Chondrocyte (in vitro differentiated cells): ENCODE results near the gene CRIM1. TPM values are rescaled to one million over a fixed set of nuclear protein-coding genes. Genes with fewer than 3 reads are reported as not detected.
A peak's percentile ranks its signal among the peaks of the same experiment; 100 is the strongest.

ENCODE experiments used
- DNase-seq: peaks from one replicate; pipeline ENCODE4 v3.0.0; 2021; ENCODE audit warnings: mixed read lengths, low spot score
- H3K27ac Mint-ChIP-seq: one replicate; pipeline ENCODE4 v1.8.0; 2021; ENCODE audit warnings: mild to moderate bottlenecking, moderate library complexity, mixed read lengths; ENCODE audit not compliant: unreplicated experiment
- H3K27me3 Mint-ChIP-seq: 2 replicates; pipeline ENCODE4 v1.8.0; 2021; ENCODE audit warnings: low read depth, mixed read lengths
- H3K36me3 Mint-ChIP-seq: 2 replicates; pipeline ENCODE4 v1.8.0; 2021; ENCODE audit warnings: low read depth, mixed read lengths
- H3K4me1 Mint-ChIP-seq: 2 replicates; pipeline ENCODE4 v1.8.0; 2021; ENCODE audit warnings: low read depth, mild to moderate bottlenecking, mixed read lengths
- H3K4me3 Mint-ChIP-seq: one replicate; pipeline ENCODE4 v1.8.0; 2021; ENCODE audit warnings: mild to moderate bottlenecking, moderate library complexity, mixed read lengths; ENCODE audit not compliant: unreplicated experiment
- H3K9me3 Mint-ChIP-seq: 2 replicates; pipeline ENCODE4 v1.8.0; 2021; ENCODE audit warnings: low read depth, mixed read lengths
- total RNA-seq: library from RNA; stranded (reverse); gene quantifications from 3 replicates; pipeline ENCODE4 v1.2.1, GENCODE V29; 2021
- TF ChIP-seq, protein P1 (sequence below): fragments of 200-600 bp; sonication (generic); IDR thresholded peaks from 2 replicates; pipeline ENCODE4 v1.5.0; 2021; ENCODE audit warnings: antibody characterized with exemption, mild to moderate bottlenecking, moderate library complexity

Gene CRIM1
- total RNA-seq, 1 donor from 2014 or later, result 194 TPM

DNA sequence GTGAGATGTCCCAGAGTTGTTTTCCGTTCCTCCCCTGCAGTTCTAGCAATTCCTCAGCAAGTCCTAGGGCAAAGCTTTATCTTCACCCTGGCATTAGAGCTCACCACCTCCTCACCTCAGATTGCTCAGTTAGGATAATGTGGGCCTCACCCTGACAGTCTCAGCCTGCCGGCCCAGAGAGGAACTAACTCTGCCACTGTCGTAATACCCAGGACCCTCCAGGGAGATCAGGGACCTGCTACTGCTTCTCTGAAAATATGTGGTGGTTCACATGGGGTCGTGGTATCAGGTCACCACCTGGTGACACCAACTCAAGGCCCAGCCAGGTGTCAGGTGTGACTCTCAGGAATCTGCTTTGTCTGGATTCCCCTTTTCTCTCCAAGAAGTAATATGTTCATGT is 121.7 kb downstream of the CRIM1 start:
- Mint-ChIP-seq H3K4me3 (no peak overlapping the region), H3K9me3 (peaks cover 23% of the 10 kb centered on the region), H3K36me3 (peaks cover 50% of the 10 kb centered on the region), H3K4me1 (peaks cover 47% of the 10 kb centered on the region), H3K27me3 (no peaks in the 10 kb centered on the region), H3K27ac (peak overlapping the region; percentile 92)
- no peak for DNase-seq
- TF ChIP-seq, protein P1, sequence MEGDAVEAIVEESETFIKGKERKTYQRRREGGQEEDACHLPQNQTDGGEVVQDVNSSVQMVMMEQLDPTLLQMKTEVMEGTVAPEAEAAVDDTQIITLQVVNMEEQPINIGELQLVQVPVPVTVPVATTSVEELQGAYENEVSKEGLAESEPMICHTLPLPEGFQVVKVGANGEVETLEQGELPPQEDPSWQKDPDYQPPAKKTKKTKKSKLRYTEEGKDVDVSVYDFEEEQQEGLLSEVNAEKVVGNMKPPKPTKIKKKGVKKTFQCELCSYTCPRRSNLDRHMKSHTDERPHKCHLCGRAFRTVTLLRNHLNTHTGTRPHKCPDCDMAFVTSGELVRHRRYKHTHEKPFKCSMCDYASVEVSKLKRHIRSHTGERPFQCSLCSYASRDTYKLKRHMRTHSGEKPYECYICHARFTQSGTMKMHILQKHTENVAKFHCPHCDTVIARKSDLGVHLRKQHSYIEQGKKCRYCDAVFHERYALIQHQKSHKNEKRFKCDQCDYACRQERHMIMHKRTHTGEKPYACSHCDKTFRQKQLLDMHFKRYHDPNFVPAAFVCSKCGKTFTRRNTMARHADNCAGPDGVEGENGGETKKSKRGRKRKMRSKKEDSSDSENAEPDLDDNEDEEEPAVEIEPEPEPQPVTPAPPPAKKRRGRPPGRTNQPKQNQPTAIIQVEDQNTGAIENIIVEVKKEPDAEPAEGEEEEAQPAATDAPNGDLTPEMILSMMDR, result no peak

DNA sequence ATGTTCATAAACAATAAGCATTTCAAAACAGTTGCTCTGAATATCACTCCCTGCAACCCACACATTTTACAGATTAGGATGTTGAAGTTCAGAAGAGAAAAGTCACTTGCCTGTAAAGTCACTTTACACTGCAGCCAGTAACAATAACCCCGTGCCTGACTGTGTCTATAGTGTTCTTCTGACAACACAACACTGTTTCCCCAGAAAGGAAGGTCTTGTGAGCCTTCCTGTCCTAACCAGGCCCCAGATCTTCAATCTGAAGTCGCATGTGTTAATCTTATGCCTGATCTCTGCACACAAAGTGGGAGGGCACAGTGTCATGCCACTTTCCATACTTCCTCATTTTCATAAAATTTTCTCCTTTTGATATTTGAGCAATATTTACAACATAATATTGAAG is 122.2 kb downstream of the CRIM1 start:
- H3K36me3 Mint-ChIP-seq, result peaks cover 48% of the 10 kb centered on the region
- peaks cover 47% of the 10 kb centered on the region for H3K4me1 Mint-ChIP-seq
- peak overlapping the region; percentile 92 for H3K27ac Mint-ChIP-seq
- DNase-seq, result no peak
- peaks cover 23% of the 10 kb centered on the region for H3K9me3 Mint-ChIP-seq
- H3K27me3 Mint-ChIP-seq, result no peaks in the 10 kb centered on the region
- TF ChIP-seq, protein P1, result no peak
- H3K4me3 Mint-ChIP-seq, result peak overlapping the region; percentile 0

DNA sequence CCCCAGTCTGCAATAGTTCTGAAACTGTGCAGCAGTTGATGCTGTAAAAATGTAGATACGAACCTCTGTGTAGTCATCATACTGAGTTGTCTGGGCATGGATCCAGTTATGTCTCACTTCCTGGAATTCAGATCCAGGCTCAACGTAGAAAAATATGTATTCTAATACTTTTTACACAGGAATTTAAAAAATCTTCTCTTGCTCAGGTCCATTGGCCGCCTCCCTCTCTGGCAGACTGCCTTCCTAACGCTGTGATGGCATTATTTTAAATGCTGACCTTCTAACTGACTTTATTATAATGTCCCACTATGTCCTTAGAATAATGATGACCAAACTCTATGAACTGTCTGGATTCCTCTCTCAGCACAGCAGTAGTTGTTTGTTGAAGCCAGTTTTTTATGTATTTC is 122.8 kb downstream of the CRIM1 start:
- H3K36me3 Mint-ChIP-seq, result peaks cover 51% of the 10 kb centered on the region
- no peaks in the 10 kb centered on the region for H3K27me3 Mint-ChIP-seq
- H3K4me3 Mint-ChIP-seq, result peak overlapping the region; percentile 0
- peaks cover 23% of the 10 kb centered on the region for H3K9me3 Mint-ChIP-seq
- DNase-seq, result no peak
- H3K4me1 Mint-ChIP-seq, result peaks cover 53% of the 10 kb centered on the region
- peak overlapping the region; percentile 92 for H3K27ac Mint-ChIP-seq
- TF ChIP-seq, protein P1, result no peak

DNA sequence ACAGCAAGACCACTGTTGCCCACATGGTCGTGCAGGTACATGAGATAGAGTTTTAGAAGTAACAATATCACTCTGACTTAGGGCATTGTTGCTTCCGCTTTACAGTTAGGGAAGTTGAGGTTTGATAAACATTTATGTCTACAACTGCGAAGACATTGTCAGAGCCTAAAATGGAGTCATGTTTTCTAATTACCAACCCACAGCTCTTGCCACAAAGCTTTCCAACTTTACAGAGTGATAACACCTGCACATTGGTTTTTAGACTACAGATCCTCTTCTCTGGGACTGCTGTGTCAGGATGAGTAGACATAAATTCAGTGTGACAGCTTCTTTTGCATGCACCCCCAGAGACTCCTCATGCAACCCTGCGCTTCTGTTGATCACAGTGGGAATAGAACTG is 123.4 kb downstream of the CRIM1 start:
- TF ChIP-seq, protein P1, result no peak
- peaks cover 20% of the 10 kb centered on the region for H3K9me3 Mint-ChIP-seq
- peak overlapping the region; percentile 92 for H3K27ac Mint-ChIP-seq
- no peak overlapping the region for H3K4me3 Mint-ChIP-seq
- DNase-seq, result no peak
- peaks cover 59% of the 10 kb centered on the region for H3K4me1 Mint-ChIP-seq
- no peaks in the 10 kb centered on the region for H3K27me3 Mint-ChIP-seq
- peaks cover 52% of the 10 kb centered on the region for H3K36me3 Mint-ChIP-seq

DNA sequence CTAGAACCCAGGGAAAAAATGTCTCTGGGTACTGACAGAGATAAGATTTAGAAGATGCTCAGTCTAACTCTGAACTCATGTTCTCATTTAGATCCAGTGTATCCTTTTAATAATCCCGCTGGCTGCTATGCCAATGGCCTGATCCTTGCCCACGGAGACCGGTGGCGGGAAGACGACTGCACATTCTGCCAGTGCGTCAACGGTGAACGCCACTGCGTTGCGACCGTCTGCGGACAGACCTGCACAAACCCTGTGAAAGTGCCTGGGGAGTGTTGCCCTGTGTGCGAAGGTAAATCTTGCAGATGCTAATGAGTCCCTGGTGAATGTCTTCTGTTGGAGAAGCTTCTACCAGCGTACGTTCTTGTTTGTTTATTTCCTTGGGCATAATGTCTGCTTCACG is 123.8 kb downstream of the CRIM1 start:
- Mint-ChIP-seq H3K27ac (peak overlapping the region; percentile 42), H3K4me1 (peaks cover 63% of the 10 kb centered on the region), H3K36me3 (peaks cover 52% of the 10 kb centered on the region), H3K9me3 (peaks cover 18% of the 10 kb centered on the region), H3K27me3 (no peaks in the 10 kb centered on the region), H3K4me3 (no peak overlapping the region)
- no peak for DNase-seq
- TF ChIP-seq, protein P1, result no peak
